ENCODE data around the gene STAT3.

DNA sequence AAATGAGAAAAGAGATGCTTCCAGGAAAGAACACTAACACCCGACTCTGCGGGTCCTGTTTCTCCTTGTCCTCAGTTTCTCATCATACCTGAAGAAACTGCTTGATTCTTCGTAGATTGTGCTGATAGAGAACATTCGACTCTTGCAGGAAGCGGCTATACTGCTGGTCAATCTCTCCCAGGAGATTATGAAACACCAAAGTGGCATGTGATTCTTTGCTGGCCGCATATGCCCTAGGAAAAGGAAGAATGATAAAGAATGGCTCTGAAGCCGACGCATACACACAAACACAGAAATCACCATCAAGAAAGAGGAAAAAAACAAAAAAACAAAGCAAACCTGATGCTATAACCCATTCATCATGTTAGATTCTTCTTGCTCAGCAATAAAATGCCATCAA lies 41.8 kb downstream of the STAT3 start:
- no peak for TF ChIP-seq POLR2A (IDR thresholded peaks at IDR 0.05)
- TF ChIP-seq, protein P1, sequence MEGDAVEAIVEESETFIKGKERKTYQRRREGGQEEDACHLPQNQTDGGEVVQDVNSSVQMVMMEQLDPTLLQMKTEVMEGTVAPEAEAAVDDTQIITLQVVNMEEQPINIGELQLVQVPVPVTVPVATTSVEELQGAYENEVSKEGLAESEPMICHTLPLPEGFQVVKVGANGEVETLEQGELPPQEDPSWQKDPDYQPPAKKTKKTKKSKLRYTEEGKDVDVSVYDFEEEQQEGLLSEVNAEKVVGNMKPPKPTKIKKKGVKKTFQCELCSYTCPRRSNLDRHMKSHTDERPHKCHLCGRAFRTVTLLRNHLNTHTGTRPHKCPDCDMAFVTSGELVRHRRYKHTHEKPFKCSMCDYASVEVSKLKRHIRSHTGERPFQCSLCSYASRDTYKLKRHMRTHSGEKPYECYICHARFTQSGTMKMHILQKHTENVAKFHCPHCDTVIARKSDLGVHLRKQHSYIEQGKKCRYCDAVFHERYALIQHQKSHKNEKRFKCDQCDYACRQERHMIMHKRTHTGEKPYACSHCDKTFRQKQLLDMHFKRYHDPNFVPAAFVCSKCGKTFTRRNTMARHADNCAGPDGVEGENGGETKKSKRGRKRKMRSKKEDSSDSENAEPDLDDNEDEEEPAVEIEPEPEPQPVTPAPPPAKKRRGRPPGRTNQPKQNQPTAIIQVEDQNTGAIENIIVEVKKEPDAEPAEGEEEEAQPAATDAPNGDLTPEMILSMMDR (IDR thresholded peaks at IDR 0.05): no peak
